ENCODE results near the gene NFATC3. TPM values are rescaled to one million over a fixed set of nuclear protein-coding genes. Genes with fewer than 3 reads are reported as not detected.

The NFATC3 gene
- total RNA-seq, 1 donor from 2014 or later: 51.8 TPM

GRCh38 chr16:68194251-68194650, 109.1 kb downstream of the NFATC3 start:
- no peaks in the 10 kb centered on the region for H3K4me1 Mint-ChIP-seq
- H3K4me3 Mint-ChIP-seq: no peak overlapping the region
- no peaks in the 10 kb centered on the region for H3K27me3 Mint-ChIP-seq (ENCODE audit: low read depth)
- peak overlapping the region; percentile 2 for H3K27ac Mint-ChIP-seq
- H3K9me3 Mint-ChIP-seq: peaks cover under 1% of the 10 kb centered on the region
- DNase-seq (ENCODE audit: low spot score in 2 of 2, unreplicated experiment in 2 of 2): no peak
- TF ChIP-seq CTCF (IDR thresholded peaks at IDR 0.05; ENCODE audit: unreplicated experiment): no peak
- peaks cover 27% of the 10 kb centered on the region for H3K36me3 Mint-ChIP-seq

- no peak for DNase-seq (ENCODE audit: low spot score in 2 of 2, unreplicated experiment in 2 of 2)
- H3K27me3 Mint-ChIP-seq (ENCODE audit: low read depth): no peaks in the 10 kb centered on the region
Measured at GRCh38 chr16:68197250-68197649, 112.1 kb downstream of the NFATC3 start.

GRCh38 chr16:68200088-68200783, 115.1 kb downstream of the NFATC3 start:
- no peak for DNase-seq (ENCODE audit: low spot score in 2 of 2, unreplicated experiment in 2 of 2)
- Mint-ChIP-seq H3K27me3 (ENCODE audit: low read depth) (no peaks in the 10 kb centered on the region), H3K36me3 (peaks cover 2% of the 10 kb centered on the region), H3K9me3 (no peaks in the 10 kb centered on the region), H3K4me3 (no peak overlapping the region), H3K4me1 (peaks cover 4% of the 10 kb centered on the region), H3K27ac (no peak overlapping the region)
- TF ChIP-seq CTCF (IDR thresholded peaks at IDR 0.05; ENCODE audit: unreplicated experiment): no peak

More at GRCh38 chr16:68197250-68197649, 112.1 kb downstream of the NFATC3 start:
- TF ChIP-seq CTCF (IDR thresholded peaks at IDR 0.05; ENCODE audit: unreplicated experiment): no peak
- no peak overlapping the region for H3K4me3 Mint-ChIP-seq
- no peak overlapping the region for H3K27ac Mint-ChIP-seq
- H3K9me3 Mint-ChIP-seq: no peaks in the 10 kb centered on the region
- H3K4me1 Mint-ChIP-seq: peaks cover 4% of the 10 kb centered on the region
- peaks cover 15% of the 10 kb centered on the region for H3K36me3 Mint-ChIP-seq

GRCh38 chr16:68202091-68202519, 116.9 kb downstream of the NFATC3 start:
- TF ChIP-seq CTCF (IDR thresholded peaks at IDR 0.05; ENCODE audit: unreplicated experiment): no peak
- no peak overlapping the region for H3K27ac Mint-ChIP-seq
- no peak overlapping the region for H3K4me3 Mint-ChIP-seq
- peaks cover 4% of the 10 kb centered on the region for H3K4me1 Mint-ChIP-seq
- peaks cover 4% of the 10 kb centered on the region for H3K36me3 Mint-ChIP-seq
- H3K9me3 Mint-ChIP-seq: no peaks in the 10 kb centered on the region
- no peak for DNase-seq (ENCODE audit: low spot score in 2 of 2, unreplicated experiment in 2 of 2)
- H3K27me3 Mint-ChIP-seq (ENCODE audit: low read depth): no peaks in the 10 kb centered on the region

GRCh38 chr16:68206245-68206644, 121.1 kb downstream of the NFATC3 start:
- Mint-ChIP-seq H3K4me3 (no peak overlapping the region), H3K27ac (no peak overlapping the region), H3K27me3 (ENCODE audit: low read depth) (no peaks in the 10 kb centered on the region), H3K4me1 (no peaks in the 10 kb centered on the region), H3K36me3 (peaks cover 2% of the 10 kb centered on the region), H3K9me3 (no peaks in the 10 kb centered on the region)
- DNase-seq (ENCODE audit: low spot score in 2 of 2, unreplicated experiment in 2 of 2): no peak
- no peak for TF ChIP-seq CTCF (IDR thresholded peaks at IDR 0.05; ENCODE audit: unreplicated experiment)
